HG03097 (cell line): Measurements from ENCODE around the gene OXT.
"Not testable (repeated sequence)": the region's sequence is repeated elsewhere in the genome, so short reads cannot be mapped to it uniquely, and the experiment has no call there.

Experiments used
- ATAC-seq: cut with Tn5 transposase; IDR thresholded peaks from one replicate; pipeline ENCODE4 v1.9.1; 2021; ENCODE audit not compliant: unreplicated experiment, low FRiP score

The OXT gene

DNA sequence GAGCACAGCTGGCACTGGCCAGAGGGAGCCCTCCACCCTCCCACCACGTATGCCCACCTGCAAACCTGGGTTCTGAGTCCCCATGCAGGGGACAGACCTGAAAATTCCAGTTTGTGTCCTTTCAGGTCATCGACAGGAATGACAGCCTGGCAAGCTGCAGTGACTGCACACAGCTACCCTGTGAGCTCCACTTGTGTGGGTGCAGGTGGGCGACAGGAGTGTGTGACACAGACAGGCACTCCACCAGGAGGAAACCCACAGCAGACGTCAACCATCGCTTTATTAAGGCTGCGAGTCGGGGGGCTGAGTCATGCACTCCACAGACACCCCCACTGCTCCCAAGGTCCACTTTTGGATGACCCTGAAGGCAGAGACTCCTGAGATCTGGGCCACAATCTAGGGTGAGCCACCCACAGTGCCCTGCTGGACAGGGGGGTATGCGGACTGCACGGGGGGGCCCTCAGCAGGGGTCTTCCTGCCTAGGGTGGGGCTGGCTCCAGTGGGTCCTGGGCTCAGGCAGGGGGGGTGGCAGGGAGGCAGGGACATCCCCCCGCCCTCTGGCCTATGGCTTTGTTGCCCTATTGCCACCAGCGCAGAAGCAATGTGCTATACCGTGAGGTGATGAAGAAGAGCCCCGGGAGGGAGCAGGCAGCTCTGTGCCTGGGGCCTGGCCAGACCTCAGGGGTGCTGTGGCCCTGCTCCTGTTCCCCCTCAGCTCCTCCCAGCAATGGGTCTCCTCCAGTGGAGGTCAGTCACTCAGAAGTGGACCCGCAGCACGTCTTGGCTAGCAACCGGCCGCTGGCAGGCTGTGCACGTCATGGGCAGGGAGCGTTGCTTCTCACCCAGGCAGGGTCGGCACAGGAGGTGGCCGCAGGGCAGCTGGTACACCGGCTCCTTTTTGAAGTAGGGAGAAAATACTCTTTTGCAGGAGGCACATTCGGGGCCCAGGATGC, 38.2 kb downstream of the OXT start:
- no peak for ATAC-seq

DNA sequence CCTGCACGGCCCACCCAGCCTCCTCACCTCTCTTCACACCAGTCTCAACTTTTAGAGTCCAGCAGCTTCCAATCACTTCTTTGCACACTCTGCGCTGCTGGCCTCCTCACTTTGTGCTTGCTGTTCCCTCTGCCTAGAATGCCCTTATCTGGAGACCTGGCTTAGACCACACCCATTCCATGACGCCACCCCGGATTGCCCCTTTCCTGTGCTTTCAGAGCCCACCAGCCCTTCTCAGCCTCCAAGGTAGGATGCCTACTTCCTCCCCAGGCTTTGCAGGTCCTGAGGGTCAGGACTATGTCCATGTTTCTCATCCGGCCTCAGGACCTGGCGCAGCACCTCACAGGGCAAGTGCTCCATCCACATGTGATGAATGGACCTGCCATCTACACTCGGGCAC, 40.1 kb downstream of the OXT start:
- no peak for ATAC-seq

DNA sequence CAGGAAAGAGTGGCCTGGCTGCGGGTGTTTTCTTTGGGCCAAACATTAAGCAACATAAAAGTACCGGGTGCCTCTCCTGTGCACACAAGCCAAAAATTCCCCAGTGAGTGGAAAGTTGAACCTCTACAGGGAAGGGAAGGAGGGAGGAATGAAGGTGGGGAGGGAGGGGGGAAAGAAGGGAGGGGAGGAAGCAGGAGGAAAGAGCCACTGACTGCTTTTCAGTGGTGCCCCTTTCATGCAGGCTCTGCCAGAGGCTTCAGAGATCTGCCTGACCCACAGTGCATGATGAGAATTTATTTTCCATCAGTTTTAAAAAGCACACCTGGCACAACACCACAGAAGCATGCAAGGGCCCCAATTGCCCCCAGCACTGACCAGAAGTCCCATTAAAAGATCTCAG, 40.6 kb downstream of the OXT start:
- ATAC-seq, result no peak

DNA sequence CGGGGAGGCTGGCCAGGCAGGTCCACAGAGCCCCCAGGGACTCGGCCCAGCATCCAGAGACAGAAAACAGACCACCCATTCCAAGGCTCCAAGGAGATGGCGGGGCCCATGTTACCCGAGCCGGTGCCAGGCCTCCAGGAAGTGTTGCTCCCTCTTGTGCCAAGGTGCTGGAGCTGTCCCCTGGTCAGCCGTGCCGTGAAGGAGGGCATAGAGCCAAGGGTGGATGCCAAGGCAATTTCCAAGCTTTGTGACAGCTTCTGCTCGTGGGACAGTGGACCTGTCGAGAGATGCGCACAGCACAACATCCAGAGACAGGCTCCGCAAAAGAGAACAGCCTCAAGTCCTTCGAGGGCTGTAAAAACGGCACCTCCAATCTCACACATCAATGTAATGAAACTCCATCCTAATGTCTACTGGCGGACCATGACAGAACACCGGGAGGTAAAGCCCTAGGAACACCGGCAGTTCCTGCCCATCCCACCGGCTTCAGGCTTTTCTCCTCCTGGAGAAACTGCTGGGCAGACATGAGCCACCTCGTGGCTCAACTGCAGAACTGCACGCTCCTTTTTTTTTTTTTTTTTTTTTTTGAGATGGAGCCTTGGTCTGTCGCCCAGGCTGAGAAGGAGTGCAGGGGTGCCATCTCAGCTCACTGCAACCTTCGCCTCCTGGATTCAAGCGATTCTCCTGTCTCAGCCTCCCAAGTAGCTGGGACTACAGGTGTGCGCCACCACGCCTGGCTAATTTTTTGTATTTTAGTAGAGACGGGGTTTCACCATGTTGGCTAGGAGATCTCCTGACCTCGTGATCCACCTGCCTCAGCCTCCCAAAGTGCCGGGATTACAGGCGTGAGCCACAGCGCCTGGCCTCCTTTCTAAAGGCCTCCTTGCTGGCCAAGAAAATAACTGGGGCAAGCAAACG, 44.0 kb downstream of the OXT start:
- no peak for ATAC-seq

DNA sequence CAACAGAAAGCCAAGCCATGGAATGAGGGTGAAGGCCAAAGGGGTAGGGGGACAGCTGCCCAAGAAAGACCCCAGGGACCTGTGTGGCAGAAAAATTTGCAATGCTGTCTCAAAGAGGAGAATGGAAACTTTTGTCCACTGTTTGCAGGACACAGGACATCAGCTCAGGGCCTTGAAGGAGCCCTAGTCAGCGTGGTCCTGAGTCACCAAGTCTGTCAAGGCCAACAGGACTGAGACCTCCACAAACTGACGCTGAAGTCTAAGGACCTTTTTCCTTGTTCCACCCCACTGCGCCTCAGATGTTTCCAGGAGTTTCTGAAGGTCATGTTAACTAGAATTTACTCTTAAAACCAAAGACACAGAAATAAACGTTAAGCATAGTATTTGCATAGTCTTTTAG, 44.9 kb downstream of the OXT start:
- no peak for ATAC-seq

DNA sequence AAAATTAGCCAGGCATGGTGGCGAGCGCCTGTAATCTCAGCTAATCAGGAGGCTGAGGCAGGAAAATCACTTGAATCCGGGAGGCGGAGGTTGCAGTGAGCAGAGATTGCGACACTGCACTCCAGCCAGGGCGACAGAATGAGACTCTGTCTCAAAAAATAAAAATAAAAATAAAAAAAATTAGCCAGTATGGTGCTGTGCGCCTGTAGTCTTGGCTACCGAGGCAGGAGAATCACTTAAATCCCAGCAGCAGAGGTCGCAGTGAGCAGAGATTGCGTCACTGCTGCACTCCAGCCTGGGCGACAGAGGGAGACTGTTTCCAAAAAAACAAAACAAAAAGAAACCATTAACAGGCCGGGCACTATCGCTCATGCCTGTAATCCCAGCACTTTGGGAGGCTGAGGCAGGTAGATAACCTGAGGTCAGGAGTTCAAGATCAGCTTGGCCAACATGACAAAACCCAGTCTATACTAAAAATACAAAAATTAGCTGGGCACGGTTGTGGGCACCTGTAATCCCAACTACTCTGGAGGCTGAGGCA, 46.5 kb downstream of the OXT start:
- not testable (repeated sequence) for ATAC-seq

DNA sequence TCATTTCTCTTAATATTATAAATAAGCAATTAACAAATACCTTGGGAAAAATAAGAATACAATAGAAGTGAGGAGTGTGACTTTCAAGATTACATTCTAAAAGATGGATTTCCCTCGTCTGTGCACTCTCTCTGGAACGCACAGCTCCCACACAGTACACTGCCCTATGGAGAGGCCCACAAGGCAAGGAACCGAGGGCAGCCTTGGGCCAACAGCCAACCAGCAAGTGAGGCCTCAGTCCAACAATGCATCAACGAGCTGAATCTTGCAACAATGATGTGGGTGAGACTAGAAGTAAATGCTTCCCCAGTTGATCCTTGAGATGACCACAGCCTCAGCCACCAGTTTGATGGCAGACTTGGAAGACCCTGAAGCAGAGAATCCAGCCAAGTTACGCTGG, 47.6 kb downstream of the OXT start:
- ATAC-seq, result no peak

DNA sequence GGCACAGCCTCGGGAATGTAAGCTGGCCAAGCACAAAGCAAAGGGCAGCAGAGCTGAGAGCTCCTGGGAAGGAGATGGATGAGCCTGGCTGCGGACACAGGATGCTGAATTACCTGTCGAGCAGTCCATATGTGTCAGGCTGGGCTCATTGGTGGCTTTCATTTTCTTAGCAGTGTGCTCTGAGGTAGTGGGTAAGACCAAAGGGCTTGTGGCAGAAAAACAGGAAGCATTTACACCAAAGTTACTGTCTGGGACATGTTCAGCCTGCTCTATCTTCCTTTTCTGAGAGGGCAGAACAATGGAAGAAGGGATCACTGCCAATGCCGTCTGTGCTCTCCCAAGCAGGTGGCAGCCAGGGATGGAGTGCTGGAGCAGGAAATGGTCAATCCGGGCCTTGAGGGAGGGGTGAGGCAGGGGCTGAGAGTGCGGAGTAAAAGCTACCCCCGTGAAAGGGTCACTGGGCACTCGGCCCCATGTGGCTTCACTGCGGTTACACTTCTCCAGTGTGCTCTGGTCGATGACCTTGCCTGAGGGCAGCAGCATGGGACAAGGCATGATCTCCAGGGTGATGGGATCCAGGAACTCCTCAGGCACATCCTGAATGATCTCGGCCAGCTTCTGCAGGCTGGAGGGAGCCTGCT, 50.0 kb downstream of the OXT start:
- ATAC-seq, result no peak
